PFSK-1 (cell line): Measurements from ENCODE around the gene RAP1GAP2.

ENCODE experiments used
- FOXP2 ChIP-seq: optimal IDR thresholded peaks from 2 replicates; pipeline ENCODE3; 2011; ENCODE audit warnings: borderline replicate concordance, control low read depth, inconsistent platforms; ENCODE audit not compliant: insufficient read depth; ENCODE audit errors: extremely low read length, extremely low read depth
- POLR2AphosphoS5 ChIP-seq: IDR thresholded peaks from 2 replicates; pipeline ENCODE4 v1.6.1; 2012; ENCODE audit warnings: low read depth, mild to moderate bottlenecking, control low read depth, low read length, moderate library complexity
- SIN3A ChIP-seq: IDR thresholded peaks from 2 replicates; pipeline ENCODE4 v1.6.1; 2012; ENCODE audit warnings: mild to moderate bottlenecking, low read length, moderate library complexity, borderline replicate concordance; ENCODE audit not compliant: insufficient read depth
- TAF1 ChIP-seq: IDR thresholded peaks from 2 replicates; pipeline ENCODE4 v1.6.1; 2012; ENCODE audit warnings: low read length, control low read depth, borderline replicate concordance; ENCODE audit not compliant: insufficient read depth
- TF ChIP-seq, protein P1 (sequence below), 2 experiments: IDR thresholded peaks; 2 replicates each; pipeline versions ENCODE4 v1.6.1 to v1.8.0; 2011 to 2012; ENCODE audit warnings: low read depth in 2 of 2, low read length in 2 of 2, control low read depth in 1 of 2, inconsistent platforms in 1 of 2, mild to moderate bottlenecking in 1 of 2, moderate library complexity in 1 of 2; ENCODE audit not compliant: insufficient read depth in 1 of 2

Gene RAP1GAP2

DNA sequence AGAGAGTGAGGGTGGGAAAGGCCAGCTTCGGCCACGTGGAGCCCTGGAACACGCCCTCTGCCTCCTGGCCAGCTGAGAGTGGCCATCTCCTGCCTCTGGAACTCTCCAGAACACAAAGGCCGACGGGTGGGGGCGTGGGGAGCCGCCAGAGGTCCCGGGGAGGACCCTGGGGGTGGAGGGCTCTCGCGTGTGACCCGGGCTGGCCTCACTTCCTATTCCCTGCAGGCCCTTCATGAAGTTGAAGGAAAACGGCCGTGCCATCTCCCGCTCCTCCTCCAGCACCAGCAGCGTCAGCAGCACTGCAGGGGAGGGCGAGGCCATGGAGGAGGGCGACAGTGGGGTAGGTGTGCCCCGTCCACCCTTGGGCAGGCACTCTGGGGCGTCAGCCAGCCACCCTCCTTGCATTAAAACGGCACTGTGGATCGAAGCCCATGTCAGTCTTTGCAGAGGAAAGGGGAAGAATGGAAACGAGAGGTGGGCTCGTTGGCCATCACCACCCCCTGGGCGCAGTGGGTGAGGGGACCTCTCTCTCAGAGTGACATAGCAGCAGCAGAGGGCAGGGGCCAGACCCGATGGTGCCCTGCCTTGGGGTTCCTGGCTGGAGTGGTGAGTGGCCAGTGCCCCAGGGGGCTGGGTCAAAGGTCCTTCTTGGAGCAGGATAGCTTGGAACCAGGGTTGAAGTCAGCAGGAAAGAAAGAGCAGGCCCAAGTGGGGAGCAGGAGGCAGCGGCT lies 230.1 kb downstream of the RAP1GAP2 start:
- TF ChIP-seq, protein P1, sequence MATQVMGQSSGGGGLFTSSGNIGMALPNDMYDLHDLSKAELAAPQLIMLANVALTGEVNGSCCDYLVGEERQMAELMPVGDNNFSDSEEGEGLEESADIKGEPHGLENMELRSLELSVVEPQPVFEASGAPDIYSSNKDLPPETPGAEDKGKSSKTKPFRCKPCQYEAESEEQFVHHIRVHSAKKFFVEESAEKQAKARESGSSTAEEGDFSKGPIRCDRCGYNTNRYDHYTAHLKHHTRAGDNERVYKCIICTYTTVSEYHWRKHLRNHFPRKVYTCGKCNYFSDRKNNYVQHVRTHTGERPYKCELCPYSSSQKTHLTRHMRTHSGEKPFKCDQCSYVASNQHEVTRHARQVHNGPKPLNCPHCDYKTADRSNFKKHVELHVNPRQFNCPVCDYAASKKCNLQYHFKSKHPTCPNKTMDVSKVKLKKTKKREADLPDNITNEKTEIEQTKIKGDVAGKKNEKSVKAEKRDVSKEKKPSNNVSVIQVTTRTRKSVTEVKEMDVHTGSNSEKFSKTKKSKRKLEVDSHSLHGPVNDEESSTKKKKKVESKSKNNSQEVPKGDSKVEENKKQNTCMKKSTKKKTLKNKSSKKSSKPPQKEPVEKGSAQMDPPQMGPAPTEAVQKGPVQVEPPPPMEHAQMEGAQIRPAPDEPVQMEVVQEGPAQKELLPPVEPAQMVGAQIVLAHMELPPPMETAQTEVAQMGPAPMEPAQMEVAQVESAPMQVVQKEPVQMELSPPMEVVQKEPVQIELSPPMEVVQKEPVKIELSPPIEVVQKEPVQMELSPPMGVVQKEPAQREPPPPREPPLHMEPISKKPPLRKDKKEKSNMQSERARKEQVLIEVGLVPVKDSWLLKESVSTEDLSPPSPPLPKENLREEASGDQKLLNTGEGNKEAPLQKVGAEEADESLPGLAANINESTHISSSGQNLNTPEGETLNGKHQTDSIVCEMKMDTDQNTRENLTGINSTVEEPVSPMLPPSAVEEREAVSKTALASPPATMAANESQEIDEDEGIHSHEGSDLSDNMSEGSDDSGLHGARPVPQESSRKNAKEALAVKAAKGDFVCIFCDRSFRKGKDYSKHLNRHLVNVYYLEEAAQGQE (IDR thresholded peaks at IDR 0.05; ENCODE audit: insufficient read depth in 1 of 2, low read depth in 2 of 2, low read length in 2 of 2): no peak
- TF ChIP-seq TAF1: no peak
- TF ChIP-seq SIN3A: no peak
- TF ChIP-seq POLR2AphosphoS5: no peak
- no peak for TF ChIP-seq FOXP2

DNA sequence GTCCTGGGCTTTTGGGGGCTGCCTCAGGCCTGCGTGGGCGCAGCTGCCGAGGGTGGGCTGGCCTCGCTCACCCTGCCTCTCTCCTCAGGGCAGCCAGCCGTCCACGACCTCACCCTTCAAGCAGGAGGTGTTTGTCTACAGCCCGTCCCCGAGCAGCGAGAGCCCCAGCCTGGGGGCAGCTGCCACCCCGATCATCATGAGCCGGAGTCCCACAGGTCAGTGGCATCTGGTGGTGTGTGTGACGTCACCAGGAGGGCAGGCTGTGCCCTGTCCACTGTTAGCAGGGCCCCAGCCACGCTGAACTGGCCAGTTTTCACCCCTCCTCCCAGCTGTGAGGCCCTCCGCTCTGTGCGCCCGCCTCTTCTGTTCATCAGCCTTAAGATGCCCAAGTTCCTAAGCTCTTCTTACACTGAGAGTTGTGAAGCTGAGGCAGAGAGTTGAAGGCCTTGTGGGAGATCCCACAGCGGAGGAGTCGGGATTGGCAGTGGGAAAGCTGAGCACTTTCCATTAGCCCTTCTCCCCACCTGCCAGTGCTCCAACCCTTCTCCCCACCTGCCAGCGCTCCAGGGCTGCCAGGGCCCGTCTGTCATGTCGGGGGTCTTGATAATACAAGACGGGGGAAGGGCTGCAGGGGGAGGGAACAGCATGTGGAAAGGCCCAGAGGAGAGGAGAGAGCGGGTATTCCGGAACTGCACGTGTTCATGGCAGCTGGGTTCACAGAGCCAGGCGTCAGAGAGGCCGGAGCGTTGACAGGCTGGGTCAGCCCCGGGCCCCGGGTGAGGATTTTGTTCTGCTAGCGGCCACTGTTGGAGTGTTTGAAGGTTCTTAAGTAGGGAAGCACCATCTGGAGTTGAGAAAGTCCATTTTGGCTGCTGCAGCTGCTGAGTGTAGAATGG lies 230.9 kb downstream of the RAP1GAP2 start:
- no peak for TF ChIP-seq POLR2AphosphoS5
- no peak for TF ChIP-seq FOXP2
- no peak for TF ChIP-seq TAF1
- TF ChIP-seq SIN3A: no peak
- TF ChIP-seq, protein P1 (IDR thresholded peaks at IDR 0.05; ENCODE audit: insufficient read depth in 1 of 2, low read depth in 2 of 2, low read length in 2 of 2): no peak

DNA sequence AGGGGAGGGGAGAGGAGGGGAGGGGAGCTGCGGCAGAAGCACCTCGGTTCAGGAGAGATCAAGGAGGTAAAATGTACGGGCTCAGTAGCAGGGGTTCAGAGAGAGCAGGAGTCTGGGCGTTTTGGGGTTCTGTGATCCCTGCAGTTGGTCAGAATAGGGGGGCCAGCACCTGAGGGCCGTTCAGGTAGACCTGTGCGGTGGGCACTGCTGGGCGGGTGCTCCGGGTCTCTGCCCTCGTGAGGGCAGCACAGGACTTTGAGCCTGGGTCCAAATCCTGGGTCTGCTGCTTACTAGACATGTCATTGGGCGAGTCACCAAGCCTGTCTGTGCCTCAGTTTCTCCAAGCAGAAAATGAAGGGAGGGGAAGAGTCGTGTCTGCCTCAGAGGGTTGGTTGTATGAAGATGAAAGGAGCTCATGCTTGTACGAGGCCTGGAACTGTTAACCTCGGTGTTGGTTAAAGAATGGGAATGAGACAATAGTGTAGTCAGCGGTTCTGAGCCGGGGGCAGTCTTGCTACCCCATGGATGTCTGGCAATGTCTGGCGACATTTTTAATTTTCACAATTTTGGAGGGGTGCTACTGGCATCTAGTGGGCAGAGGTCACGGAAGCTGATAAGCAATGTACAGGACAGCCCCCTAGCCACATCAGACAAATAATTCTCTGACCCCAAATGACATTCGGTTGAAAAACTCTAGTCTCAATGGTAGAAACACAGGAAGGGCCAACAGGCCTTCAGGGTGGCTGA lies 231.7 kb downstream of the RAP1GAP2 start:
- TF ChIP-seq POLR2AphosphoS5: no peak

DNA sequence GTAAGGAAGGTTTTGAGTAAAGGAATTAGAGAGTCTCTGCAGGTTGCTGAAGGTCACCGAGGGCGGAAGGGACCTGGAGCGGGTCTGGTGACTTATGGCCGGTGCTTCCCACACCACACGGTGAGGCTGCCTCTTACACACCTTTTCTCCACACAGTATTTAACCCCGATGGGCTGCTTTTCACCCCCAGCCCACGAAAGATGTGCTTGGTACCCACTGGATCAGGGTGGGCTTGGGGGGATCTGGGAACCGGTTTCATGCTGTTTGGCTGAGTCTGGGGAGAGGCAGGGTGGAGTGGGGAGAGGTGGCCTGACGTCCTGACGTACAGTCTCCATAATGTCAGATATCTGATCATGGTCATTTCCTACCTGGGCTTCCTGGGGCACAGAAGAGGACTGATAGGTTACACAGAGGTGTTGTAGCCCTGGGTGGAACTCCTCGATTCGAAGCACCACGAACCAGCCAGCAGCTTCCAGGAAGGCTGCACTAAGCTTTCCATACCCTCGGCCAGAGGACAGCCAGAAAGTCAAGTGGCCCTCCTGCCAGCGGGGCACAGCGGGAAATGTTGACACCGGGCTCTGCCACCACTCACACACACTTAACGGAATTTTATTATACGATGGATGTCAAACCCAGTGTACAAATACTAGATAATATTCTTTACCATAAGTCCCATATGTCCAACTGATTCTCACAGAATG lies 233.1 kb downstream of the RAP1GAP2 start:
- TF ChIP-seq TAF1: no peak
- TF ChIP-seq, protein P1 (IDR thresholded peaks at IDR 0.05; ENCODE audit: insufficient read depth in 1 of 2, low read depth in 2 of 2, low read length in 2 of 2): no peak
- no peak for TF ChIP-seq FOXP2
- no peak for TF ChIP-seq SIN3A
- no peak for TF ChIP-seq POLR2AphosphoS5

DNA sequence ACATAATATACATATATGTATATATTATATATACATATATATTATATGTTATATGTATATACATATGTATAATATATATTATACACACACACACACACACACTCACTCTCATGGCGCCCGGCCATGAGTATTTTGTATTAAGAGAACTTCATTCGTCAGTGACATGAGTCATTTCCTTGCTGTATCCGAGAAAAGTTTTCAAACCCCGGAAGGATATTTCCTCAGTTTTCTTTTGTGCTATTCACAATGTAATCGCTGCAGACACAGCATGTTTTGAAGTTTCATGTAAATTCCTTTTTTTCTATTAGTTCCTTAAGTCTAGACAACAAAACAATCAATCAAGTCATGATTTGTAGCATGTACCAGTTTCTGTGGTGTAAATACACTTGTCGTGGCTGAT lies 233.9 kb downstream of the RAP1GAP2 start:
- TF ChIP-seq POLR2AphosphoS5 (no peak), FOXP2 (no peak), SIN3A (no peak), TAF1 (no peak)
- TF ChIP-seq, protein P1 (IDR thresholded peaks at IDR 0.05; ENCODE audit: insufficient read depth in 1 of 2, low read depth in 2 of 2, low read length in 2 of 2): no peak
